ENCODE measurements around the gene ATP2B1. TPM values are rescaled to one million over a fixed set of nuclear protein-coding genes. Genes with fewer than 3 reads are reported as not detected.

The ATP2B1 gene
- total and polyA plus RNA-seq, 2 donors (not counting 1 experiment from before 2014, with no cell fraction given) = 26.1 to 238 TPM

Small RNA genes lying within 50 kb of the gene (small RNA-seq; reads per million reads assigned to genes)
- gene AC025034.2 (ENCODE audit: insufficient read length, low read depth, low replicate concordance) = not detected
- not detected for gene RNA5SP365 (ENCODE audit: insufficient read length, low read depth, low replicate concordance)
- not detected for gene RNU6-148P (ENCODE audit: insufficient read length, low read depth, low replicate concordance)

Other genes starting within 250 kb of the ATP2B1 start
- 8.3 and 10.3 TPM in 2 replicates for gene GALNT4, start 184.0 kb downstream of the ATP2B1 start, total RNA-seq
- 4.9 and 11.5 TPM in 2 replicates for gene GALNT4, start 184.0 kb downstream of the ATP2B1 start, polyA plus RNA-seq
- gene POC1B, start 182.8 kb downstream of the ATP2B1 start, total RNA-seq = 33.3 and 39.5 TPM in 2 replicates
- gene POC1B, start 182.8 kb downstream of the ATP2B1 start, polyA plus RNA-seq = 11.6 and 12.0 TPM in 2 replicates